ENCODE measurements around the gene KAZN. TPM values are rescaled to one million over a fixed set of nuclear protein-coding genes. Genes with fewer than 3 reads are reported as not detected.

Gene KAZN
- total RNA-seq, 3 donors from 2014 or later, result 12.2 to 16.4 (median 16.2) TPM

GRCh38 chr1:15159166-15159555 lies 560.7 kb downstream of the KAZN start:
- H3K4me1 ChIP-seq, result no peaks in the 10 kb centered on the region
- H3K27me3 ChIP-seq, result no peaks in the 10 kb centered on the region
- H3K4me3 ChIP-seq, result no peak overlapping the region
- H3K9me3 ChIP-seq, result no peaks in the 10 kb centered on the region
- TF ChIP-seq, protein P1, sequence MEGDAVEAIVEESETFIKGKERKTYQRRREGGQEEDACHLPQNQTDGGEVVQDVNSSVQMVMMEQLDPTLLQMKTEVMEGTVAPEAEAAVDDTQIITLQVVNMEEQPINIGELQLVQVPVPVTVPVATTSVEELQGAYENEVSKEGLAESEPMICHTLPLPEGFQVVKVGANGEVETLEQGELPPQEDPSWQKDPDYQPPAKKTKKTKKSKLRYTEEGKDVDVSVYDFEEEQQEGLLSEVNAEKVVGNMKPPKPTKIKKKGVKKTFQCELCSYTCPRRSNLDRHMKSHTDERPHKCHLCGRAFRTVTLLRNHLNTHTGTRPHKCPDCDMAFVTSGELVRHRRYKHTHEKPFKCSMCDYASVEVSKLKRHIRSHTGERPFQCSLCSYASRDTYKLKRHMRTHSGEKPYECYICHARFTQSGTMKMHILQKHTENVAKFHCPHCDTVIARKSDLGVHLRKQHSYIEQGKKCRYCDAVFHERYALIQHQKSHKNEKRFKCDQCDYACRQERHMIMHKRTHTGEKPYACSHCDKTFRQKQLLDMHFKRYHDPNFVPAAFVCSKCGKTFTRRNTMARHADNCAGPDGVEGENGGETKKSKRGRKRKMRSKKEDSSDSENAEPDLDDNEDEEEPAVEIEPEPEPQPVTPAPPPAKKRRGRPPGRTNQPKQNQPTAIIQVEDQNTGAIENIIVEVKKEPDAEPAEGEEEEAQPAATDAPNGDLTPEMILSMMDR (IDR thresholded peaks at IDR 0.05), result no peak
- TF ChIP-seq POLR2AphosphoS5 (IDR thresholded peaks at IDR 0.05), result no peak
- no peak for TF ChIP-seq POLR2A (IDR thresholded peaks at IDR 0.05)
- no peak for DNase-seq (ENCODE audit: low spot score in 2 of 2)
- H3K36me3 ChIP-seq, result no peaks in the 10 kb centered on the region
- intact Hi-C loops (cut with DNase I; ENCODE audit: low total_unique reads), result no loop called here
- H3K27ac ChIP-seq, result no peak overlapping the region

- TF ChIP-seq, protein P1 (IDR thresholded peaks at IDR 0.05), result no peak
- TF ChIP-seq POLR2A (IDR thresholded peaks at IDR 0.05) (no peak), POLR2AphosphoS5 (IDR thresholded peaks at IDR 0.05) (no peak)
- Histone ChIP-seq H3K27ac (no peak overlapping the region), H3K4me3 (no peak overlapping the region), H3K4me1 (no peaks in the 10 kb centered on the region), H3K36me3 (no peaks in the 10 kb centered on the region), H3K27me3 (no peaks in the 10 kb centered on the region), H3K9me3 (no peaks in the 10 kb centered on the region)
- DNase-seq (ENCODE audit: low spot score in 2 of 2), result no peak
- intact Hi-C loops (cut with DNase I; ENCODE audit: low total_unique reads), result no loop called here
These were observed 562.1 kb downstream of the KAZN start for GRCh38 chr1:15160626-15161025.

- Histone ChIP-seq H3K4me1 (no peaks in the 10 kb centered on the region), H3K4me3 (no peak overlapping the region), H3K27me3 (no peaks in the 10 kb centered on the region), H3K36me3 (no peaks in the 10 kb centered on the region), H3K27ac (no peak overlapping the region), H3K9me3 (no peaks in the 10 kb centered on the region)
- no peak for DNase-seq (ENCODE audit: low spot score in 2 of 2)
- intact Hi-C loops (cut with DNase I; ENCODE audit: low total_unique reads), result no loop called here
- TF ChIP-seq, protein P1 (IDR thresholded peaks at IDR 0.05), result no peak
- no peak for TF ChIP-seq POLR2A (IDR thresholded peaks at IDR 0.05)
- TF ChIP-seq POLR2AphosphoS5 (IDR thresholded peaks at IDR 0.05), result no peak
These were observed 568.9 kb downstream of the KAZN start for GRCh38 chr1:15167386-15167785.
